Measurements from ENCODE around the gene ROR1.
A peak's percentile ranks its signal among the peaks of the same experiment; 100 is the strongest.

Gene ROR1

DNA sequence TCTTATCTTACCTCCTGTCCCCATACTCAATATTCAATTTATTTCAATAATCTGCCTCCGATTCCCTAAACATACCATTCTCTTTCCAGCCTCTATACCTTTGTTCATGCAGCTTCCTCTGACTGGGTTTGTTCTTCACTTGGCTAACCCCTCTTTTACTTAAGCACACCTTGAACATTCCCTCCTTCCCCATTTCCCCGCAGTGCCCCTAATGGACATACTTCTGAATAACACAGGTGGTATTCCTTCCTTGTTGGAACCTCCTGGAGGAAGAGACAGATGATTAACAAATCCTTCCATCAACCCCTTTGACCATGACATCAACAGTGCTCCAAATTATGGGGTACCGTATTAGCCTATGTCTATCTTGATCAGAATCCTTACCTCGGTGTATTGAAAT lies 239.6 kb downstream of the ROR1 start:
- ATAC-seq, result no peak
- TF ChIP-seq TOX (CRISPR knock-in tag; IDR thresholded peaks at IDR 0.05; ENCODE audit: borderline replicate concordance) (no peak), ZNF70 (CRISPR knock-in tag; IDR thresholded peaks at IDR 0.05) (no peak), ISL1 (CRISPR knock-in tag; IDR thresholded peaks at IDR 0.05) (no peak)
- TF ChIP-seq, protein P1, sequence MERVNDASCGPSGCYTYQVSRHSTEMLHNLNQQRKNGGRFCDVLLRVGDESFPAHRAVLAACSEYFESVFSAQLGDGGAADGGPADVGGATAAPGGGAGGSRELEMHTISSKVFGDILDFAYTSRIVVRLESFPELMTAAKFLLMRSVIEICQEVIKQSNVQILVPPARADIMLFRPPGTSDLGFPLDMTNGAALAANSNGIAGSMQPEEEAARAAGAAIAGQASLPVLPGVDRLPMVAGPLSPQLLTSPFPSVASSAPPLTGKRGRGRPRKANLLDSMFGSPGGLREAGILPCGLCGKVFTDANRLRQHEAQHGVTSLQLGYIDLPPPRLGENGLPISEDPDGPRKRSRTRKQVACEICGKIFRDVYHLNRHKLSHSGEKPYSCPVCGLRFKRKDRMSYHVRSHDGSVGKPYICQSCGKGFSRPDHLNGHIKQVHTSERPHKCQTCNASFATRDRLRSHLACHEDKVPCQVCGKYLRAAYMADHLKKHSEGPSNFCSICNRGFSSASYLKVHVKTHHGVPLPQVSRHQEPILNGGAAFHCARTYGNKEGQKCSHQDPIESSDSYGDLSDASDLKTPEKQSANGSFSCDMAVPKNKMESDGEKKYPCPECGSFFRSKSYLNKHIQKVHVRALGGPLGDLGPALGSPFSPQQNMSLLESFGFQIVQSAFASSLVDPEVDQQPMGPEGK (CRISPR knock-in tag; IDR thresholded peaks at IDR 0.05; ENCODE audit: borderline replicate concordance), result no peak
- TF ChIP-seq, protein P2, sequence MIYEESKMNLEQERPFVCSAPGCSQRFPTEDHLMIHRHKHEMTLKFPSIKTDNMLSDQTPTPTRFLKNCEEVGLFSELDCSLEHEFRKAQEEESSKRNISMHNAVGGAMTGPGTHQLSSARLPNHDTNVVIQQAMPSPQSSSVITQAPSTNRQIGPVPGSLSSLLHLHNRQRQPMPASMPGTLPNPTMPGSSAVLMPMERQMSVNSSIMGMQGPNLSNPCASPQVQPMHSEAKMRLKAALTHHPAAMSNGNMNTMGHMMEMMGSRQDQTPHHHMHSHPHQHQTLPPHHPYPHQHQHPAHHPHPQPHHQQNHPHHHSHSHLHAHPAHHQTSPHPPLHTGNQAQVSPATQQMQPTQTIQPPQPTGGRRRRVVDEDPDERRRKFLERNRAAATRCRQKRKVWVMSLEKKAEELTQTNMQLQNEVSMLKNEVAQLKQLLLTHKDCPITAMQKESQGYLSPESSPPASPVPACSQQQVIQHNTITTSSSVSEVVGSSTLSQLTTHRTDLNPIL (CRISPR knock-in tag; IDR thresholded peaks at IDR 0.05; ENCODE audit: low read depth), result no peak

DNA sequence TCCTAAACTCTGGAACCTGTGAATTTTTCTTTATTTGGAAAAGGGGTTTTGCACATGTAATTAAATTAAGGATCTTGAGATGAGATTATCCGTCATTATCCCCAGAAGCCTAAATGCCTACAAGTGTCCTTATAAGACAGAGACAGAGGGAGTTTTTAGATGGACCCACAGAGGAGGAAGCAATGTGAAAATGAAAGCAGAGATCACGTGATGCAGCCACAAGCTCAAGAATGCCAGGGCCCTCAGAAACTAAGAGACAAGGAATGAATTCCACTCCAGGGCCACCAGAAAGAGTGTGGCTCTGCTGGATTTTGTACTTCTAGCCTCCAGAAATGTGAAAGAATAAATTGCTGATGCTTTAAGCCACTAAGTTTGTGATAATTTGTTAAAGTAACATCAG lies 246.0 kb downstream of the ROR1 start:
- peak; percentile 88 for ATAC-seq
- TF ChIP-seq, protein P3, sequence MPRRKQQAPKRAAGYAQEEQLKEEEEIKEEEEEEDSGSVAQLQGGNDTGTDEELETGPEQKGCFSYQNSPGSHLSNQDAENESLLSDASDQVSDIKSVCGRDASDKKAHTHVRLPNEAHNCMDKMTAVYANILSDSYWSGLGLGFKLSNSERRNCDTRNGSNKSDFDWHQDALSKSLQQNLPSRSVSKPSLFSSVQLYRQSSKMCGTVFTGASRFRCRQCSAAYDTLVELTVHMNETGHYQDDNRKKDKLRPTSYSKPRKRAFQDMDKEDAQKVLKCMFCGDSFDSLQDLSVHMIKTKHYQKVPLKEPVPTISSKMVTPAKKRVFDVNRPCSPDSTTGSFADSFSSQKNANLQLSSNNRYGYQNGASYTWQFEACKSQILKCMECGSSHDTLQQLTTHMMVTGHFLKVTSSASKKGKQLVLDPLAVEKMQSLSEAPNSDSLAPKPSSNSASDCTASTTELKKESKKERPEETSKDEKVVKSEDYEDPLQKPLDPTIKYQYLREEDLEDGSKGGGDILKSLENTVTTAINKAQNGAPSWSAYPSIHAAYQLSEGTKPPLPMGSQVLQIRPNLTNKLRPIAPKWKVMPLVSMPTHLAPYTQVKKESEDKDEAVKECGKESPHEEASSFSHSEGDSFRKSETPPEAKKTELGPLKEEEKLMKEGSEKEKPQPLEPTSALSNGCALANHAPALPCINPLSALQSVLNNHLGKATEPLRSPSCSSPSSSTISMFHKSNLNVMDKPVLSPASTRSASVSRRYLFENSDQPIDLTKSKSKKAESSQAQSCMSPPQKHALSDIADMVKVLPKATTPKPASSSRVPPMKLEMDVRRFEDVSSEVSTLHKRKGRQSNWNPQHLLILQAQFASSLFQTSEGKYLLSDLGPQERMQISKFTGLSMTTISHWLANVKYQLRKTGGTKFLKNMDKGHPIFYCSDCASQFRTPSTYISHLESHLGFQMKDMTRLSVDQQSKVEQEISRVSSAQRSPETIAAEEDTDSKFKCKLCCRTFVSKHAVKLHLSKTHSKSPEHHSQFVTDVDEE (CRISPR knock-in tag; IDR thresholded peaks at IDR 0.05), result no peak
- TF ChIP-seq GLIS3 (CRISPR knock-in tag; IDR thresholded peaks at IDR 0.05) (no peak), OSR1 (CRISPR knock-in tag; IDR thresholded peaks at IDR 0.05) (no peak), RARB (CRISPR knock-in tag; IDR thresholded peaks at IDR 0.05) (no peak)

DNA sequence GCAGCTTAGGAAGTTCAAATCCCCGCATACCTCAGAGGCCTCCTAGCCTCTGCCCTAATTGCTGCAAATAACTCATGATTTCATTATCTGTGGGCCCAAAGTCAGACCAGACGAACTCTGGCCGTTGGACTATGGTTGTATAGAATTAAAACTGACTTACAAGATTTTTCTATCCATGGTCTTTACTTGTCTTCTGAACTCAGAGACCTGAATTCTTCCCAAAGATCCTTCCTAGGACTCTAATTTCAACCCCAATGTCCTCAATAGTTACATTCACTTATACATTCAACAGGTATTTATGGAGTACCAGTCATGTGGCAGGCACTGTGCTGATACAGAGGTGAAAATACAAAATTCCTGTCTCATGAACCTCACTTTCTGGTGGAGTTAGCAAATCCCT lies 247.2 kb downstream of the ROR1 start:
- no peak for ATAC-seq
- no peak for TF ChIP-seq ZFP3 (CRISPR knock-in tag; IDR thresholded peaks at IDR 0.05)
- no peak for TF ChIP-seq ARNTL (CRISPR knock-in tag; IDR thresholded peaks at IDR 0.05; ENCODE audit: borderline replicate concordance, low read depth)
- TF ChIP-seq TOX (CRISPR knock-in tag; IDR thresholded peaks at IDR 0.05; ENCODE audit: borderline replicate concordance), result no peak
- TF ChIP-seq GLIS3 (CRISPR knock-in tag; IDR thresholded peaks at IDR 0.05), result no peak
- no peak for TF ChIP-seq ZNF565 (CRISPR knock-in tag; conservative IDR thresholded peaks at IDR 0.05; ENCODE audit: low read depth)
- no peak for TF ChIP-seq OSR1 (CRISPR knock-in tag; IDR thresholded peaks at IDR 0.05)
- no peak for TF ChIP-seq ZFP30 (CRISPR knock-in tag; IDR thresholded peaks at IDR 0.05)
- TF ChIP-seq ESRRG (CRISPR knock-in tag; IDR thresholded peaks at IDR 0.05), result no peak
- no peak for TF ChIP-seq ZNF8 (CRISPR knock-in tag; IDR thresholded peaks at IDR 0.05)
- no peak for TF ChIP-seq TCF4 (CRISPR knock-in tag; IDR thresholded peaks at IDR 0.05; ENCODE audit: borderline replicate concordance)
- TF ChIP-seq, protein P4, sequence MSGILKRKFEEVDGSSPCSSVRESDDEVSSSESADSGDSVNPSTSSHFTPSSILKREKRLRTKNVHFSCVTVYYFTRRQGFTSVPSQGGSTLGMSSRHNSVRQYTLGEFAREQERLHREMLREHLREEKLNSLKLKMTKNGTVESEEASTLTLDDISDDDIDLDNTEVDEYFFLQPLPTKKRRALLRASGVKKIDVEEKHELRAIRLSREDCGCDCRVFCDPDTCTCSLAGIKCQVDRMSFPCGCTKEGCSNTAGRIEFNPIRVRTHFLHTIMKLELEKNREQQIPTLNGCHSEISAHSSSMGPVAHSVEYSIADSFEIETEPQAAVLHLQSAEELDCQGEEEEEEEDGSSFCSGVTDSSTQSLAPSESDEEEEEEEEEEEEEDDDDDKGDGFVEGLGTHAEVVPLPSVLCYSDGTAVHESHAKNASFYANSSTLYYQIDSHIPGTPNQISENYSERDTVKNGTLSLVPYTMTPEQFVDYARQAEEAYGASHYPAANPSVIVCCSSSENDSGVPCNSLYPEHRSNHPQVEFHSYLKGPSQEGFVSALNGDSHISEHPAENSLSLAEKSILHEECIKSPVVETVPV (CRISPR knock-in tag; IDR thresholded peaks at IDR 0.05), result no peak
- no peak for TF ChIP-seq ZC3H10 (CRISPR knock-in tag; IDR thresholded peaks at IDR 0.05)
- TF ChIP-seq RARB (CRISPR knock-in tag; IDR thresholded peaks at IDR 0.05), result no peak

DNA sequence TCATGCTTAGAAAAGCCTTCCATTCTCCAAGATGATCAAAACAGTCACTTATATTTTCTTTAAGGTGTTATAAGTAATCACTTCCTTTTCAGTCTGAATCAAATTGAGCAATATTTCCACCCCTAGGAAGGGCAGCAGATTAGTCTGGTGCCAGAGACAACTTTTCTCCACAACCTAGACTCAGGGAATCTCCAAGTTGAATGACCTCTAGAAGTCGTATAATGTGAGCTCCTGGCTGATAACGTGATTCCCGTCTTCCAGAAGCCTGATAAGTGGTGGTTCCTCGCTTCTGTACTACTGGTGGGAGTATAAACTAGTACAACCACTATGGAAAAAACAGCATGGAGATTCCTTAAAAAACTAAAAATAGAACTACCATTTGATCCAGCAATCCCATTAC lies 251.2 kb downstream of the ROR1 start:
- ATAC-seq, result no peak
- no peak for TF ChIP-seq RARB (CRISPR knock-in tag; IDR thresholded peaks at IDR 0.05)

DNA sequence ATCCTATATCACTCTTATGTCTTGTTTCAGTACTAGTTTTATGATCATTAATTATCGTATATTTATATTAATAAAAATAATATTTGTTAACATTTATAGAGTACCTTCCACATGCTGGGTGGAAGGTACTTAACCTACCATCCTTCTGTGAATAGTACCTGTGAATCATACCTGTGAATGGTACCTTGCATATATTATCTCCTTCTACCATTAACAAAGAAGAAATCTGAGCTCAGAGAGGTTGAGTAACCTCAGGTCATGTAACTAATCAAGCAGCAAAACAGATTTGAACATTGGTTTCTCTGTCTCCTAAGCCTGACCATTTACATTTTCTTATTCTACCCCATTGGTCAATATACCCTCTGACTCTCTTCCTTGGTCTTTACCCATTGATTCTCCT lies 255.2 kb downstream of the ROR1 start:
- ATAC-seq, result no peak
- no peak for TF ChIP-seq PPARA (CRISPR knock-in tag; IDR thresholded peaks at IDR 0.05; ENCODE audit: borderline replicate concordance)
- TF ChIP-seq, protein P5, sequence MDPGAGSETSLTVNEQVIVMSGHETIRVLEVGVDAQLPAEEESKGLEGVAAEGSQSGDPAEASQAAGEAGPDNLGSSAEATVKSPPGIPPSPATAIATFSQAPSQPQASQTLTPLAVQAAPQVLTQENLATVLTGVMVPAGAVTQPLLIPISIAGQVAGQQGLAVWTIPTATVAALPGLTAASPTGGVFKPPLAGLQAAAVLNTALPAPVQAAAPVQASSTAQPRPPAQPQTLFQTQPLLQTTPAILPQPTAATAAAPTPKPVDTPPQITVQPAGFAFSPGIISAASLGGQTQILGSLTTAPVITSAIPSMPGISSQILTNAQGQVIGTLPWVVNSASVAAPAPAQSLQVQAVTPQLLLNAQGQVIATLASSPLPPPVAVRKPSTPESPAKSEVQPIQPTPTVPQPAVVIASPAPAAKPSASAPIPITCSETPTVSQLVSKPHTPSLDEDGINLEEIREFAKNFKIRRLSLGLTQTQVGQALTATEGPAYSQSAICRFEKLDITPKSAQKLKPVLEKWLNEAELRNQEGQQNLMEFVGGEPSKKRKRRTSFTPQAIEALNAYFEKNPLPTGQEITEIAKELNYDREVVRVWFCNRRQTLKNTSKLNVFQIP (CRISPR knock-in tag; IDR thresholded peaks at IDR 0.05; ENCODE audit: borderline replicate concordance, low read depth), result no peak
- TF ChIP-seq ZNF70 (CRISPR knock-in tag; IDR thresholded peaks at IDR 0.05), result no peak
- TF ChIP-seq, protein P1 (CRISPR knock-in tag; IDR thresholded peaks at IDR 0.05; ENCODE audit: borderline replicate concordance), result no peak
- TF ChIP-seq ZNF8 (CRISPR knock-in tag; IDR thresholded peaks at IDR 0.05), result no peak
- no peak for TF ChIP-seq BACH2 (CRISPR knock-in tag; IDR thresholded peaks at IDR 0.05; ENCODE audit: borderline replicate concordance)
- TF ChIP-seq OSR1 (CRISPR knock-in tag; IDR thresholded peaks at IDR 0.05), result no peak
- TF ChIP-seq ZC3H10 (CRISPR knock-in tag; IDR thresholded peaks at IDR 0.05), result no peak
- TF ChIP-seq, protein P3 (CRISPR knock-in tag; IDR thresholded peaks at IDR 0.05), result no peak
- TF ChIP-seq RARB (CRISPR knock-in tag; IDR thresholded peaks at IDR 0.05), result no peak

All from SK-N-SH treated with all-trans-retinoic acid at 6 μM for 48 hours (cell line).